H9 (cell line): ENCODE measurements around the gene KCNIP3. TPM values are rescaled to one million over a fixed set of nuclear protein-coding genes. Genes with fewer than 3 reads are reported as not detected.

Experiments
- DNase-seq: peaks from one replicate; pipeline ENCODE4 v3.0.0-alpha.2; 2017
- H2AFZ ChIP-seq: one replicate; pipeline ENCODE4 v1.6.1; 2013; ENCODE audit warnings: mild to moderate bottlenecking, low read length, control low read depth, moderate library complexity
- H2AK5ac ChIP-seq: 2 replicates; pipeline ENCODE4 v1.6.1; 2013; ENCODE audit warnings: low read length, control low read depth, mixed read lengths; ENCODE audit not compliant: insufficient read length
- H2BK120ac ChIP-seq: one replicate; pipeline ENCODE4 v1.6.1; 2013; ENCODE audit warnings: low read depth, mild to moderate bottlenecking, low read length, control low read depth, inconsistent platforms; ENCODE audit not compliant: poor library complexity, severe bottlenecking
- H2BK12ac ChIP-seq: 2 replicates; pipeline ENCODE4 v1.6.1; 2013; ENCODE audit warnings: low read length, control low read depth, mixed read lengths, low read depth; ENCODE audit not compliant: insufficient read length
- H2BK15ac ChIP-seq: 2 replicates; pipeline ENCODE4 v1.6.1; 2013; ENCODE audit warnings: low read depth, low read length, control low read depth
- H2BK20ac ChIP-seq: one replicate; pipeline ENCODE4 v1.6.1; 2013; ENCODE audit warnings: low read depth, mild to moderate bottlenecking, low read length, control low read depth, inconsistent platforms; ENCODE audit not compliant: poor library complexity, severe bottlenecking
- H2BK5ac ChIP-seq: 2 replicates; pipeline ENCODE4 v1.6.1; 2013; ENCODE audit warnings: low read length, control low read depth, mixed read lengths; ENCODE audit not compliant: insufficient read length
- H3K14ac ChIP-seq: 2 replicates; pipeline ENCODE4 v1.6.1; 2013; ENCODE audit warnings: low read length, control low read depth; ENCODE audit not compliant: insufficient read depth
- H3K18ac ChIP-seq: 2 replicates; pipeline ENCODE4 v1.6.1; 2013; ENCODE audit warnings: low read depth, mild to moderate bottlenecking, mixed read lengths, low read length, control low read depth; ENCODE audit not compliant: insufficient read length
- H3K23ac ChIP-seq: 2 replicates; pipeline ENCODE4 v1.6.1; 2013; ENCODE audit warnings: low read length, control low read depth, mixed read lengths, low read depth; ENCODE audit not compliant: insufficient read length
- H3K23me2 ChIP-seq: 2 replicates; pipeline ENCODE4 v1.6.1; 2013; ENCODE audit warnings: low read depth, mild to moderate bottlenecking, mixed read lengths, low read length, control low read depth; ENCODE audit not compliant: insufficient read length, poor library complexity, severe bottlenecking
- H3K27ac ChIP-seq: 2 replicates; pipeline ENCODE4 v1.5.1; 2013; ENCODE audit warnings: low read length, control low read depth, mixed read lengths, low read depth; ENCODE audit not compliant: insufficient read length
- H3K27me3 ChIP-seq: 2 replicates; pipeline ENCODE4 v1.6.1; 2013; ENCODE audit warnings: low read length, control low read depth, inconsistent platforms; ENCODE audit not compliant: insufficient read depth
- H3K4ac ChIP-seq: 2 replicates; pipeline ENCODE4 v1.6.1; 2013; ENCODE audit warnings: low read depth, mild to moderate bottlenecking, control low read depth, inconsistent platforms, low read length, moderate library complexity
- H3K4me1 ChIP-seq: 2 replicates; pipeline ENCODE4 v1.6.1; 2013; ENCODE audit warnings: low read length, control low read depth, inconsistent platforms; ENCODE audit not compliant: insufficient read depth
- H3K4me2 ChIP-seq: 2 replicates; pipeline ENCODE4 v1.6.1; 2013; ENCODE audit warnings: low read length, control low read depth, mixed read lengths; ENCODE audit not compliant: insufficient read length, insufficient read depth
- H3K56ac ChIP-seq: 2 replicates; pipeline ENCODE4 v1.6.1; 2013; ENCODE audit warnings: low read depth, mild to moderate bottlenecking, mixed read lengths, low read length, control low read depth; ENCODE audit not compliant: insufficient read length
- H3K79me1 ChIP-seq: 2 replicates; pipeline ENCODE4 v1.6.1; 2013; ENCODE audit warnings: low read depth, mild to moderate bottlenecking, moderate library complexity, low read length, control low read depth, inconsistent platforms; ENCODE audit not compliant: insufficient read depth, poor library complexity, severe bottlenecking
- H3K79me2 ChIP-seq: 2 replicates; pipeline ENCODE4 v1.6.1; 2013; ENCODE audit warnings: low read length, control low read depth, inconsistent platforms; ENCODE audit not compliant: insufficient read depth
- H3K9ac ChIP-seq: 2 replicates; pipeline ENCODE4 v1.6.1; 2013; ENCODE audit warnings: low read length, control low read depth, mixed read lengths; ENCODE audit not compliant: insufficient read length; ENCODE audit errors: extremely low read depth
- H3K9me3 ChIP-seq: one replicate; pipeline ENCODE4 v1.6.1; 2013; ENCODE audit warnings: low read depth, low read length, inconsistent platforms; ENCODE audit not compliant: control insufficient read depth
- H3T11ph ChIP-seq: one replicate; pipeline ENCODE4 v1.6.1; 2013; ENCODE audit warnings: mild to moderate bottlenecking, low read length, control low read depth, inconsistent platforms
- H4K20me1 ChIP-seq: one replicate; pipeline ENCODE4 v1.6.1; 2013; ENCODE audit not compliant: control insufficient read depth, insufficient read length, insufficient read depth
- H4K5ac ChIP-seq: 2 replicates; pipeline ENCODE4 v1.6.1; 2013; ENCODE audit warnings: low read depth, mild to moderate bottlenecking, mixed read lengths, low read length, control low read depth; ENCODE audit not compliant: insufficient read length
- H4K8ac ChIP-seq: replicated peaks from 2 replicates; pipeline ENCODE4 v1.6.1; 2013; ENCODE audit warnings: low read length, control low read depth, mixed read lengths, low read depth; ENCODE audit not compliant: insufficient read length
- H4K91ac ChIP-seq: 2 replicates; pipeline ENCODE4 v1.6.1; 2013; ENCODE audit warnings: low read depth, mild to moderate bottlenecking, moderate library complexity, mixed read lengths, low read length, control low read depth; ENCODE audit not compliant: insufficient read length
- H3K27ac Mint-ChIP-seq, 3 experiments: 2 replicates in 2 of 3; 3 replicates in 1 of 3; pipeline ENCODE4 v1.8.0; 2020 to 2021; ENCODE audit warnings: mixed read lengths in 3 of 3, mild to moderate bottlenecking in 1 of 3, moderate library complexity in 1 of 3
- H3K27me3 Mint-ChIP-seq: 2 replicates; pipeline ENCODE4 v1.8.0; 2021; ENCODE audit warnings: low read depth, mild to moderate bottlenecking, moderate library complexity, mixed read lengths
- H3K36me3 Mint-ChIP-seq, 3 experiments: 2 replicates in 2 of 3; 3 replicates in 1 of 3; pipeline ENCODE4 v1.8.0; 2020 to 2021; ENCODE audit warnings: low read depth in 3 of 3, mixed read lengths in 3 of 3; ENCODE audit not compliant: insufficient read depth in 1 of 3
- H3K4me1 Mint-ChIP-seq, 2 experiments: 2 replicates each; pipeline ENCODE4 v1.8.0; 2020; ENCODE audit warnings: mixed read lengths in 2 of 2
- H3K4me3 Mint-ChIP-seq, 2 experiments: 2 replicates in 1 of 2; 3 replicates in 1 of 2; pipeline ENCODE4 v1.8.0; 2020 to 2021; ENCODE audit warnings: mild to moderate bottlenecking in 2 of 2, mixed read lengths in 2 of 2, moderate library complexity in 1 of 2
- H3K9me3 Mint-ChIP-seq, 2 experiments: 2 replicates in 1 of 2; 3 replicates in 1 of 2; pipeline ENCODE4 v1.8.0; 2020; ENCODE audit warnings: mild to moderate bottlenecking in 2 of 2, mixed read lengths in 2 of 2, moderate library complexity in 1 of 2
- WGBS: extraction: QIAGEN DNeasy Blood & Tissue Kit; methylation state at CpG from one replicate; pipeline ENCODE4 v1.1.7; 2013; ENCODE audit warnings: missing lambda C conversion rate, low lambda C conversion rate, mixed read lengths; ENCODE audit not compliant: insufficient read length; ENCODE audit errors: extremely low coverage; 5-methylcytosine and 5-hydroxymethylcytosine counted together
- total RNA-seq: library from RNA; stranded (reverse); gene quantifications from 2 replicates; pipeline ENCODE4 v1.2.1, GENCODE V29; 2021
- TF ChIP-seq, protein P1 (sequence below): fragments of 200-600 bp; sonication (generic); conservative IDR thresholded peaks from 3 replicates; pipeline ENCODE4 v1.8.0; 2021; ENCODE audit warnings: antibody characterized with exemption, mild to moderate bottlenecking

The KCNIP3 gene
- total RNA-seq, 1 experiment from 2014 or later, result 1.5 TPM

GRCh38 chr2:95271381-95271971, 25.7 kb upstream of the KCNIP3 start:
- H2BK12ac ChIP-seq, result no peak overlapping the region
- H3K27me3 ChIP-seq, result no peaks in the 10 kb centered on the region
- no peak overlapping the region for H3K4me3 Mint-ChIP-seq
- H3T11ph ChIP-seq, result no peak overlapping the region
- H3K14ac ChIP-seq, result no peak overlapping the region
- TF ChIP-seq, protein P1, sequence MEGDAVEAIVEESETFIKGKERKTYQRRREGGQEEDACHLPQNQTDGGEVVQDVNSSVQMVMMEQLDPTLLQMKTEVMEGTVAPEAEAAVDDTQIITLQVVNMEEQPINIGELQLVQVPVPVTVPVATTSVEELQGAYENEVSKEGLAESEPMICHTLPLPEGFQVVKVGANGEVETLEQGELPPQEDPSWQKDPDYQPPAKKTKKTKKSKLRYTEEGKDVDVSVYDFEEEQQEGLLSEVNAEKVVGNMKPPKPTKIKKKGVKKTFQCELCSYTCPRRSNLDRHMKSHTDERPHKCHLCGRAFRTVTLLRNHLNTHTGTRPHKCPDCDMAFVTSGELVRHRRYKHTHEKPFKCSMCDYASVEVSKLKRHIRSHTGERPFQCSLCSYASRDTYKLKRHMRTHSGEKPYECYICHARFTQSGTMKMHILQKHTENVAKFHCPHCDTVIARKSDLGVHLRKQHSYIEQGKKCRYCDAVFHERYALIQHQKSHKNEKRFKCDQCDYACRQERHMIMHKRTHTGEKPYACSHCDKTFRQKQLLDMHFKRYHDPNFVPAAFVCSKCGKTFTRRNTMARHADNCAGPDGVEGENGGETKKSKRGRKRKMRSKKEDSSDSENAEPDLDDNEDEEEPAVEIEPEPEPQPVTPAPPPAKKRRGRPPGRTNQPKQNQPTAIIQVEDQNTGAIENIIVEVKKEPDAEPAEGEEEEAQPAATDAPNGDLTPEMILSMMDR, result no peak
- no peak overlapping the region for H4K8ac ChIP-seq
- H2BK15ac ChIP-seq, result no peak overlapping the region
- H3K27me3 Mint-ChIP-seq, result no peaks in the 10 kb centered on the region
- H3K79me2 ChIP-seq, result no peaks in the 10 kb centered on the region
- no peak overlapping the region for H3K27ac ChIP-seq
- no peak overlapping the region for H3K9ac ChIP-seq
- no peak overlapping the region for H3K56ac ChIP-seq
- peak; percentile 11 for DNase-seq
- no peak overlapping the region for H2BK120ac ChIP-seq
- peaks cover 15 to 23% of the 10 kb centered on the region in 2 experiments for H3K4me1 Mint-ChIP-seq
- H4K91ac ChIP-seq, result no peak overlapping the region
- H2AFZ ChIP-seq, result no peak overlapping the region
- no peaks in the 10 kb centered on the region for H3K23me2 ChIP-seq
- no peak overlapping the region for H3K4me2 ChIP-seq
- no peaks in the 10 kb centered on the region for H3K9me3 ChIP-seq
- H3K23ac ChIP-seq, result no peak overlapping the region
- no CpG with 5 or more reads among the region's 6 CpGs for WGBS
- H2AK5ac ChIP-seq, result no peak overlapping the region
- H3K18ac ChIP-seq, result no peak overlapping the region
- no peak overlapping the region for H3K4ac ChIP-seq
- H3K4me1 ChIP-seq, result no peaks in the 10 kb centered on the region; the same call in 1 of the 2 replicates
- no peak overlapping the region for H2BK5ac ChIP-seq
- no peak overlapping the region for H4K5ac ChIP-seq
- H3K9me3 Mint-ChIP-seq, result no peaks in the 10 kb centered on the region; a peak in 1 of 5 replicates
- H3K36me3 Mint-ChIP-seq, result no peaks in the 10 kb centered on the region; a peak in 1 of 7 replicates
- no peaks in the 10 kb centered on the region for H3K79me1 ChIP-seq
- no peaks in the 10 kb centered on the region for H4K20me1 ChIP-seq
- H3K27ac Mint-ChIP-seq, result no peak overlapping the region
- no peak overlapping the region for H2BK20ac ChIP-seq
